HG03135 (cell line): ENCODE measurements around the gene SH3BP1.
"Not testable (repeated sequence)": the region's sequence is repeated elsewhere in the genome, so short reads cannot be mapped to it uniquely, and the experiment has no call there.

ENCODE experiments used
- ATAC-seq: cut with Tn5 transposase; IDR thresholded peaks from one replicate; pipeline ENCODE4 v1.9.1; 2021; ENCODE audit warnings: mild to moderate bottlenecking, moderate library complexity; ENCODE audit not compliant: unreplicated experiment

The SH3BP1 gene

GRCh38 chr22:37676736-37677492 lies 37.4 kb downstream of the SH3BP1 start:
- ATAC-seq: peak; percentile 54

GRCh38 chr22:37677493-37677974 lies 38.1 kb downstream of the SH3BP1 start:
- ATAC-seq: peak; percentile 8

- no peak for ATAC-seq
Observed at GRCh38 chr22:37678372-37678771, 38.9 kb downstream of the SH3BP1 start.

- ATAC-seq: no peak
Observed at GRCh38 chr22:37679670-37680069, 40.2 kb downstream of the SH3BP1 start.

GRCh38 chr22:37680191-37680851 lies 40.9 kb downstream of the SH3BP1 start:
- no peak for ATAC-seq

GRCh38 chr22:37681001-37681424 lies 41.5 kb downstream of the SH3BP1 start:
- ATAC-seq: no peak

GRCh38 chr22:37681556-37682049 lies 42.1 kb downstream of the SH3BP1 start:
- ATAC-seq: no peak

- ATAC-seq: no peak
Observed at GRCh38 chr22:37684803-37685615, 45.5 kb downstream of the SH3BP1 start.

GRCh38 chr22:37686002-37686982 lies 46.8 kb downstream of the SH3BP1 start, which contains the start of gene NOL12:
NOL12 (plus strand) TSS chr22:37686343; CDS start chr22:37686393, 50 bp downstream.
- peak; percentile 74 for ATAC-seq

GRCh38 chr22:37690407-37690806 lies 50.9 kb downstream of the SH3BP1 start:
- ATAC-seq: no peak

- no peak for ATAC-seq
Observed at GRCh38 chr22:37690901-37691504, 51.5 kb downstream of the SH3BP1 start.

GRCh38 chr22:37692627-37693285 lies 53.3 kb downstream of the SH3BP1 start:
- no peak for ATAC-seq

- ATAC-seq: not testable (repeated sequence)
Observed at GRCh38 chr22:37694131-37694530, 54.7 kb downstream of the SH3BP1 start.

GRCh38 chr22:37696260-37696656 lies 56.8 kb downstream of the SH3BP1 start:
- not testable (repeated sequence) for ATAC-seq

GRCh38 chr22:37696657-37697537 lies 57.4 kb downstream of the SH3BP1 start, which contains the start of gene TRIOBP:
TRIOBP (plus strand) TSS chr22:37697048; CDS start chr22:37701366, 4,318 bp downstream.
- ATAC-seq: peak; percentile 91

GRCh38 chr22:37697538-37697835 lies 58.0 kb downstream of the SH3BP1 start:
- ATAC-seq: no peak

- ATAC-seq: no peak
Observed at GRCh38 chr22:37701141-37701786, 61.8 kb downstream of the SH3BP1 start.
